GM13977 (cell line): ENCODE data around the gene ORC4.
A peak's percentile ranks its signal among the peaks of the same experiment; 100 is the strongest.

Source experiments
- DNase-seq: peaks from one replicate; pipeline ENCODE4 v3.0.0; 2012; ENCODE audit warnings: low spot score
- CTCF ChIP-seq: IDR thresholded peaks from 2 replicates; pipeline ENCODE4 v1.5.1; 2012; ENCODE audit warnings: mild to moderate bottlenecking, control low read depth; ENCODE audit not compliant: insufficient read depth; ENCODE audit errors: extremely low read depth, missing control alignments
- in situ Hi-C: fragments of 300-500 bp; cut with MboI; formaldehyde crosslinking; loops from one replicate; pipeline ENCODE4 v1.12.0; 2022; ENCODE audit warnings: low sequenced_read_pairs, low pct_unique_long_range_greater_than_20kb, mixed read lengths, inconsistent platforms; ENCODE audit not compliant: unreplicated experiment

Gene ORC4

GRCh38 chr2:147952118-147952517 lies 68.4 kb downstream of the ORC4 start:
- no peak for TF ChIP-seq CTCF
- in situ Hi-C loops: no loop called here
- DNase-seq: no peak

- DNase-seq: no peak
- no peak for TF ChIP-seq CTCF
- in situ Hi-C loops: no loop called here
Measured at GRCh38 chr2:147945660-147946059, 74.9 kb downstream of the ORC4 start.

- in situ Hi-C loops: no loop called here
- DNase-seq: no peak
- TF ChIP-seq CTCF: no peak
Measured at GRCh38 chr2:147939313-147939712, 81.2 kb downstream of the ORC4 start.

- in situ Hi-C loops: no loop called here
- DNase-seq: no peak
- peak; percentile 76 for TF ChIP-seq CTCF
Measured at GRCh38 chr2:147937744-147938349, 82.7 kb downstream of the ORC4 start.

- in situ Hi-C loops: no loop called here
- no peak for DNase-seq
- TF ChIP-seq CTCF: no peak
Measured at GRCh38 chr2:147934881-147935620, 85.5 kb downstream of the ORC4 start.

- TF ChIP-seq CTCF: no peak
- no peak for DNase-seq
- in situ Hi-C loops: no loop called here
Measured at GRCh38 chr2:147933931-147934330, 86.6 kb downstream of the ORC4 start.
